HG03558 (cell line): ENCODE measurements around the gene RABL6.

Experiments used
- ATAC-seq: cut with Tn5 transposase; IDR thresholded peaks from one replicate; pipeline ENCODE4 v1.9.1; 2021; ENCODE audit warnings: moderate number of reproducible peaks; ENCODE audit not compliant: unreplicated experiment; ENCODE audit errors: extremely low read depth

The RABL6 gene

DNA sequence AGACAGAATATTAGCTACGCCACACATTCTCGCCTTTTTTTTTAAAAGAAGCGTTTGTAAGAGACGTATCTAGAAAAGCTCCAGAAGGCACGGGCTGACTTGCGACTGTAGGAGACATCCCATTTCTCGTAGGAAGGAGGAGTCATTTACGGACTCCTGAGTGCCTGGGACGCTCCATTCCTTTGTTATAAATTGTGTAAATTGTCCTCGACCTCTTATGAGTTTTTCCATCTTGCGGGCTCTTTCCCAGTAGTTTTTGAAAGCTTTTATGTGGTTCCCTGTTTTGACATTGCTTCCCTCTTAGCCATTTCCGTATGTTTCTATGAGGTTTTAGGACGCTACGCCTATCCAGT lies 1.0 kb downstream of the RABL6 start:
- ATAC-seq = no peak

DNA sequence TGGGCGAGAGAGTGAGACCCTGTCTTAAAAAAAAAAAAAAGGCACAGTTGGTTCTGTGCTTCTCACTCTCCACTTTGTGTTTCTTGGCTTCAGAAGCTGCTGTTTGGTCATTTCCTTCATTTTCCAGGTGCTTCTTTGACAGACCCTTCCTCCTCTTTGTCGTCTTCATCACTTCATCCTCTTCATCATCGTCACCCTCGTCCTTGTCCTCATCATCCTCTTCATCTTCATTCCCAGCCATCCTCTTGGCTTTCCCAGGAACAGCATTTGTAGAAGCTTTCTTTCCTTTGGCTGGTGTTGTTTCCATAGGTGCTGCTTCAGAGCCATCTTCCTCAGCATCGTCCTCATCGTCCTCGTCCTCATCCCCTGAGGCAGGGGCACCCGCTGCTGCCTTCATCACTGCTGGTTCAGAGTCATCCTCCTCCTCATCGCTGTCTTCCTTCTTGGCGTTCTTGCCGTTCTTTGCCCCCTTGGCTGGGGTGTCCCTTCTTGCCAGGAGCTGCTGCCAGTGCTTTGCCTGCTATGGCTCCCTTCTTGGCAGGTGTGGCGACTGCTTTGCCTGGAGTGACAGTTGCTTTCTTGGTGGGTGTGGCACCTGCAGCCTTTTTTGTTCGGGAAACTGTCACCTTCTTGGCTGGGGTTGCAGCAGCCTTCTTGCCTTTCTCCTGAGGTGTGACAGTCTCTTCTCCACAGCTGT lies 7.1 kb downstream of the RABL6 start:
- ATAC-seq = no peak

DNA sequence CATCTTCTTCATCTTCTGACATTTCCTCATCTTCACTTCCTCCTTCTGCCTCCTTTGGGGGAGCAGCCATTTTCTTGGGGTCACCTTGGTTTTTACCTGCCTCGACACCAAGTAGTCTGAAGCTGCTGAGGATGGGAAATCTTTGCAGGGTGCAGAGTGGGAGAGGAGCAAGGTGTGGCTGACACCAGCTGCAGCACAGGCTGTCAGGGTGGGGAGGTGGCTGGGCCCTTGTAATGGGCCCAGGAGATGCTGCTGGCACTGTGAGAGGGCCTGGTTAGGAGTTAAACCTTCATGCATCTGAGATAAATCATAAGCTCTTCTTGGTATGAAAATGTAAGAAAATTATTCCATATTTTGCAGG lies 7.7 kb downstream of the RABL6 start:
- no peak for ATAC-seq

GRCh38 chr9:136820971-136821825 lies 13.4 kb downstream of the RABL6 start:
- ATAC-seq = no peak

GRCh38 chr9:136821826-136822544 lies 14.2 kb downstream of the RABL6 start:
- no peak for ATAC-seq

DNA sequence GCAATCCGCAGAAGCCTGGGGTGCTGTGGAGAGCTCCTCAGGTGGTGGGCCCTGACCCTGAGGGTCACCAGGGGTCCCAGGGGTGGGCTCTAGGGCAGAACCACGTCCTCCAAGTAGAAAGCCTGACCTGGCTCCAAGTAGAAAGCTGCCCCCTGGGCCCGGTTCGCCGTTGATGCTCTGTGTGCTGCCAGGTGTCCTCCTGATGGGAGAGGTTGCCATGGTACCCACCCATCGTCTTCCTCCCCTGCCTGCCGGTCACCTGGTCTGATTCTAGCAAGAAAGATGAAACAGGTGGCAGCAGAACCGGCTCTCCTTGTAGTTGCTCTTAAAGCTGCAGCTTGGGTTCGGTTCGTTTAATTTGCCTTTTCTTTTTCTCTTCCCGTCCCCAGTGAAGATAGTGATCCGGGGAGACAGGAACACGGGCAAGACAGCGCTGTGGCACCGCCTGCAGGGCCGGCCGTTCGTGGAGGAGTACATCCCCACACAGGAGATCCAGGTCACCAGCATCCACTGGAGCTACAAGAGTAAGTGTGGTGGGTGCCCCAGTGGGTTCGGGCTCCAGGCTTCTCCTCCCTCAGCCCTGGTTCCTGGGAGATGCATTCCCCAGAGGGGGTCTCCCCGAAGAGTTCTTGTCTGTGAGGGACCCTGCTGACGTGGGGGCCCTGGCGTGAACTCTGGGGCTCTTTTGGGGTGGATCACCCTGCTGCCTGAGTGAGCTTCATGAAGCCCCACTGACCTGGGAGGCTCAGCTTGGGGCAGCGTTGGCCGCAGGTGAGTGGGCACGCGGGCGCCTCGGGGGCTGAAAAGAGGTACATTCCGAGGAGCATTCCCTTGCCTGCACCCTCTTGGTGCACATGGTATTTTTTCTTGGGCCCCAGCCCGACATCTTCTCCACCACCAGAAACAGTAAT lies 15.6 kb downstream of the RABL6 start:
- no peak for ATAC-seq

DNA sequence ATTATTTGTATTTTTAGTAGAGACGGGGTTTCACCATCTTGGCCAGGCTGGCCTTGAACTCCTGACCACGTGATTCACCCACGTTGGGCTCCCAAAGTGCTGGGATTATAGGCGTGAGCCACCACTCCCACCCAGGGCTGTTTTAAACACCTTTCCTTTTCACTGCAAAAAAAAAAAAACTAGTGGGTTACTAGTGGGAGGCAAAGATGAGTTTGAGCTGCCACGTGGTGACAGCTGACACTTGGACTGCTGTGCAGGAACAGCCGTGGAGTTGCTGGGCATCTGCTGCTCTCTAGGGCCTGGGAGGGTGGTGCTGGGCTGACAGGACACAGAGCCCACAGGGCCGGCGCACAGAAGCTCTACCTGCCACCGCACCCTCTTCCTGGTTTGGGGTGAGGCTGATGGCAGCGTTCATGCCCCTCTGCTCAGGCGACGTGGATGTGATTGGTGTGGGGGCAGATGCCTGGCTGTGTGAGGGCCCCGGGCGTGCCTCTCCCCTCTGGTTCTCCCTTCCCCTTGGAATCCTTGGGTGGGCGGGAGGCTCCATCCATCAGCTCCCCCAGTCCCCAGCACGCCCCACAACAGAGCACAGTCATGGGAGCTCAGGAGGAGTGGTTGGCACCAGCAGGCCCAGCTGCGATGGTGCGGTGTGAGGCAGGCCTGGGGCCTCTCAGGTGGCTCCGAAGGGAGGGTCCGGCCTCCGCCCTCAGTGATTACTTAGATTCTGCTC lies 16.9 kb downstream of the RABL6 start:
- no peak for ATAC-seq

GRCh38 chr9:136825295-136826187 lies 17.8 kb downstream of the RABL6 start:
- no peak for ATAC-seq

- no peak for ATAC-seq
These were observed 18.4 kb downstream of the RABL6 start for GRCh38 chr9:136826188-136826541.

GRCh38 chr9:136826703-136827582 lies 19.2 kb downstream of the RABL6 start:
- no peak for ATAC-seq

DNA sequence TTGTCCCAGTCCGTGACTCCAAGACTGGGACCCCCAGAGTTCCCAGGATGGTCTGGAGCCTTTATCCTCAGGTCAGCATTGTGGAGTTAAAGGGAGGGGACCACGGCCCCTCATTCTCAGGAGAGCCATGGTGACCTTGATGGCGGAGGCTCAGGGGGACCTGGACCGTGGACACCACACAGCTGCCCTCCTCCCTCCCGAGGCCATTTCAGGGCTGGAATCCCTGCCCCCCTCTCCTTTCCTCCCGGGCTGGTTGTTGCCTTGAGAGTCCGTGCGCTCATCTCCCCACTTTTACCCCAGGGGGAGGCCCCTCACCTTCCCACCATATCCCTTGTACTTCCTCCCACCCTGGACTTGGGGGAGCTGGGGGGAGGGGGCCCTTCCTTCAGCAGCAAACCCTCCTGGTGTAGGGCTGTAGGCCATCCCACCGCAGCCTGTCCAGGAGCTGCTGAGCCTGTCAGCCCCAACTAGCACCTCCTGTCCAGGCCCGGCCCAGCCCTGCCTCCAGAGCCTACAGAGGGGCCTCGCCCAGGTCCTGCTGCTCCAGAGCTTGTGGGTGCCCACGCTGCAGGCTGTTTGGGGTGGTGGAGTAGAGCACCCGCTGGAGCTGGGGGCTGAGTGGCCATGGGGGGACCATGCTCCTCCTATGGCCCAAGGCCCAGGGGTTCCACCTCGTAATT lies 20.2 kb downstream of the RABL6 start:
- no peak for ATAC-seq

- no peak for ATAC-seq
These were observed 20.9 kb downstream of the RABL6 start for GRCh38 chr9:136828474-136829140.

- ATAC-seq = no peak
These were observed 21.7 kb downstream of the RABL6 start for GRCh38 chr9:136829412-136829811.

DNA sequence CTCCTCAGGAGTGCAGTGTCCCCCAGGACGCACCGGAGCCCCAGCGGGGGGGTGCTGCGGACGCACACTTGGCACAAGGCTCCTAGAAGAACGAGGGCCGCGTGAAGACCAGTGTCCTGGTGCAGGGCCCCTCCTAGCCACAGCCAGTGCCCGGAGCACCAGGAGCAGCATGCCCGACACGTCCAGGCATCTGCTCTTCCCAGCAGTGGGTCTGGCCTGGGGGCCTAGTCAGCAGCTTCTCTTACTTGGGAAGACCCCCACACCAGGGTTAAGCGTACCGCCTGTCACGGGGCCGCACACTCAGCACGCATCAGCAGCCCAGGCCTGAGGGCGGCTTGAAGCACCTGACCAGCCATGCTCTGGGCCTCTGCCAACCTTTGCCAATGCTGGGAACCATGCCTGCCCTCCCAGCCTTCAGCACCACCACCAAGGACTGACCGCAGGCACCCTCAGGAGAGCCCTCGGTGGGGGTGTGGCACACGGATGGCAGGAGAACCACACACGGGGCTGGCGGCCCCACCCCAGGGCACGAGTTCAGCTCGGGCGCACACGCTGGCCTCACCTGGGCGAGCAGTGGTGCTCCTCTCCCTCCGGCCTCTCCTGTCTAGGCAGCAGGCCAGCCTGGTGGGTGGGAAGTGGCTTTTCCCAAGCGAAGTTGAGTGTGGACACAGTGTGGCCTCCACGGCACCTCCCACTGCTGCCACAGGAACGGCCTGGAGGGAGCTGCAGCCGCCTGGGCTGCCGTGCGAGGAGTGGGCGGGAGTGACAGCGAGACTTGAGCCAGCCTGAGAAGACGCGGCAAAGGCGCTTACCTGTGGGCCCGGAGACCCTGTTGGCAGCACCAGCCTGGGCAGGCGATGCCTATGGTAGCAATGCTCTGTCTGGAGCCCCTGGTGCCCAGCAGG lies 22.5 kb downstream of the RABL6 start:
- no peak for ATAC-seq

- ATAC-seq = no peak
These were observed 23.4 kb downstream of the RABL6 start for GRCh38 chr9:136831002-136831719.
